Panc1 (cell line): Measurements from ENCODE around the gene LMBRD2.

ENCODE experiments used
- CTCF ChIP-seq: fragments of 450-650 bp; IDR thresholded peaks from 2 replicates; pipeline ENCODE4 v1.5.1; 2017; ENCODE audit warnings: mild to moderate bottlenecking
- POLR2AphosphoS5 ChIP-seq: IDR thresholded peaks from 2 replicates; pipeline ENCODE4 v1.6.1; 2012; ENCODE audit warnings: mild to moderate bottlenecking, low read depth, low read length, moderate library complexity
- REST ChIP-seq, 2 experiments: IDR thresholded peaks; 2 replicates each; pipeline ENCODE4 v1.6.1; 2011 to 2012; ENCODE audit warnings: low read depth in 2 of 2, control low read depth in 1 of 2, low read length in 1 of 2, mild to moderate bottlenecking in 1 of 2, moderate library complexity in 1 of 2; ENCODE audit not compliant: insufficient read depth in 1 of 2
- SIN3A ChIP-seq: IDR thresholded peaks from 2 replicates; pipeline ENCODE4 v1.6.1; 2012; ENCODE audit warnings: low read depth, mild to moderate bottlenecking, low read length, moderate library complexity, borderline replicate concordance; ENCODE audit not compliant: insufficient read depth
- TCF7L2 ChIP-seq: IDR thresholded peaks from 2 replicates; pipeline ENCODE4 v1.6.1; 2011; ENCODE audit warnings: mild to moderate bottlenecking, low read depth, low read length, inconsistent platforms

GRCh38 chr5:36181774-36182173 is 30.1 kb upstream of the LMBRD2 start:
- no peak for TF ChIP-seq CTCF
- TF ChIP-seq REST (IDR thresholded peaks at IDR 0.05; ENCODE audit: insufficient read depth in 1 of 2, low read depth in 2 of 2, low read length in 1 of 2) = no peak
- no peak for TF ChIP-seq SIN3A
- no peak for TF ChIP-seq POLR2AphosphoS5
- TF ChIP-seq TCF7L2 = no peak
